H1 (cell line): Measurements from ENCODE around the gene HNRNPU. TPM values are rescaled to one million over a fixed set of nuclear protein-coding genes. Genes with fewer than 3 reads are reported as not detected.

ENCODE experiments used
- ASH2L ChIP-seq: fragments of 200-600, 300-600 bp; sonication (generic); IDR thresholded peaks from one replicate; pipeline ENCODE4 v1.7.1; 2017; ENCODE audit warnings: low read length
- BACH1 ChIP-seq: IDR thresholded peaks from 2 replicates; pipeline ENCODE4 v1.6.1; 2012; ENCODE audit warnings: low read length, improper control_type of control experiment
- BCL11A ChIP-seq, 2 experiments: IDR thresholded peaks; one replicate each; pipeline ENCODE4 v1.6.1; 2011; ENCODE audit warnings: low read depth in 2 of 2, low read length in 2 of 2, mild to moderate bottlenecking in 2 of 2
- CBX8 ChIP-seq: fragments of 300-800, 300-1000 bp; sonication (generic); IDR thresholded peaks from 2 replicates; pipeline ENCODE4 v1.7.1; 2016; ENCODE audit warnings: low read depth, low read length, borderline replicate concordance
- GABPA ChIP-seq: IDR thresholded peaks from 2 replicates; pipeline ENCODE4 v1.6.1; 2011; ENCODE audit warnings: mild to moderate bottlenecking, low read length, moderate library complexity, borderline replicate concordance; ENCODE audit not compliant: insufficient read depth
- HDAC2 ChIP-seq, 2 experiments: fragments of 300-600 bp in 1 of 2; sonication (generic) in 1 of 2; IDR thresholded peaks; 2 replicates each; pipeline ENCODE4 v1.6.1; 2011 to 2012; ENCODE audit warnings: low read depth in 2 of 2, low read length in 2 of 2, mild to moderate bottlenecking in 2 of 2, moderate library complexity in 2 of 2, borderline replicate concordance in 1 of 2, inconsistent platforms in 1 of 2
- KDM4A ChIP-seq: IDR thresholded peaks from one replicate; pipeline ENCODE4 v1.7.1; 2012; ENCODE audit warnings: low read depth, mild to moderate bottlenecking, moderate library complexity, low read length, inconsistent platforms; ENCODE audit not compliant: severe bottlenecking
- MAX ChIP-seq: IDR thresholded peaks from 2 replicates; pipeline ENCODE4 v1.6.1; 2012; ENCODE audit warnings: inconsistent platforms
- NRF1 ChIP-seq: IDR thresholded peaks from 2 replicates; pipeline ENCODE4 v1.6.1; 2011; ENCODE audit warnings: mild to moderate bottlenecking, low read depth, low read length, improper control_type of control experiment
- PHF8 ChIP-seq: fragments of 200-600 bp; sonication (generic); conservative IDR thresholded peaks from 2 replicates; pipeline ENCODE4 v1.7.1; 2012; ENCODE audit warnings: low read depth, mild to moderate bottlenecking, inconsistent platforms, low read length, moderate library complexity
- POLR2A ChIP-seq, 2 experiments: IDR thresholded peaks; 1 replicate in 1 of 2; 2 replicates in 1 of 2; pipeline ENCODE4 v1.6.1; 2011; ENCODE audit warnings: low read depth in 2 of 2, low read length in 2 of 2, mild to moderate bottlenecking in 2 of 2; ENCODE audit errors: control extremely low read depth in 1 of 2
- POLR2AphosphoS5 ChIP-seq: IDR thresholded peaks from 2 replicates; pipeline ENCODE4 v1.6.1; 2011; ENCODE audit warnings: low read depth, low read length
- POU5F1 ChIP-seq: IDR thresholded peaks from 2 replicates; pipeline ENCODE4 v1.6.1; 2011; ENCODE audit warnings: low read depth, mild to moderate bottlenecking, low read length, moderate library complexity
- RNF2 ChIP-seq: fragments of 200-900, 300-1000 bp; sonication (generic); IDR thresholded peaks from 2 replicates; pipeline ENCODE4 v1.7.1; 2016; ENCODE audit warnings: borderline replicate concordance, low read depth, mild to moderate bottlenecking, antibody characterized with exemption, low read length; ENCODE audit not compliant: poor library complexity, severe bottlenecking; ENCODE audit errors: missing control alignments
- SIRT6 ChIP-seq: IDR thresholded peaks from one replicate; pipeline ENCODE4 v1.7.1; 2012; ENCODE audit warnings: low read length, inconsistent platforms
- SIX5 ChIP-seq: IDR thresholded peaks from 2 replicates; pipeline ENCODE4 v1.6.1; 2011; ENCODE audit warnings: mild to moderate bottlenecking, low read depth, low read length
- SP1 ChIP-seq: IDR thresholded peaks from 2 replicates; pipeline ENCODE4 v1.6.1; 2011; ENCODE audit warnings: low read depth, low read length
- SRF ChIP-seq: IDR thresholded peaks from 2 replicates; pipeline ENCODE4 v1.6.1; 2011; ENCODE audit warnings: mild to moderate bottlenecking, low read depth, low read length, moderate library complexity
- TAF7 ChIP-seq: optimal IDR thresholded peaks from 2 replicates; pipeline ENCODE3; 2011; ENCODE audit warnings: low read depth, mild to moderate bottlenecking, inconsistent platforms, low read length, moderate library complexity, borderline replicate concordance
- TCF12 ChIP-seq: IDR thresholded peaks from 2 replicates; pipeline ENCODE4 v1.6.1; 2011; ENCODE audit warnings: low read depth, mild to moderate bottlenecking, low read length
- YY1 ChIP-seq: IDR thresholded peaks from 2 replicates; pipeline ENCODE4 v1.6.1; 2011; ENCODE audit warnings: low read depth, mild to moderate bottlenecking, low read length
- polyA plus RNA-seq, 7 experiments: library from polyadenylated mRNA; depleted of rRNA in 3 of 7; stranded (reverse) in 5 of 7; unstranded in 2 of 7; fragments of >200 nt in 5 of 7; fragments of 200-250 nt in 2 of 7; gene quantifications; 1 replicate in 5 of 7; 2 replicates in 1 of 7; 4 replicates in 1 of 7; pipeline versions ENCODE4 v1.2.1 to v1.2.3, GENCODE V29; 2011 to 2013; ENCODE audit warnings: missing spikeins in 2 of 7, mixed read lengths in 2 of 7
- total RNA-seq: library from RNA; stranded (reverse); fragmentation: NEBNext Ultra II Directional; extraction: Animal tissue kit (Norgen Biotek cat#: 25700); gene quantifications from 2 replicates; pipeline ENCODE4 v1.2.1, GENCODE V29; 2021
- TF ChIP-seq, protein P1 (sequence below): IDR thresholded peaks from 2 replicates; pipeline ENCODE4 v1.6.1; 2012; ENCODE audit warnings: inconsistent platforms
- TF ChIP-seq, protein P2 (sequence below): IDR thresholded peaks from 2 replicates; pipeline ENCODE4 v1.6.1; 2011; ENCODE audit warnings: low read length, improper control_type of control experiment

The HNRNPU gene
- total and polyA plus RNA-seq, 2 of the 8 experiments (the other 6 are each of a cell fraction or from before 2014, with no cell fraction given), result 95.6 to 606 TPM

- TF ChIP-seq SP1 (0 out of 2 replicates have a peak, but pooled peaks have one; percentile 50), MAX (no peak), KDM4A (peak; percentile 24), NRF1 (no peak), PHF8 (no peak), SRF (no peak), POU5F1 (peak; percentile 84), TAF7 (no peak), BCL11A (IDR thresholded peaks at IDR 0.05; ENCODE audit: low read depth in 2 of 2, low read length in 2 of 2) (no peak), ASH2L (peak; percentile 53), POLR2A (IDR thresholded peaks at IDR 0.05; ENCODE audit: control extremely low read depth in 1 of 2, low read depth in 2 of 2, low read length in 2 of 2) (peak; percentile 50 to 55), TCF12 (no peak), RNF2 (no peak), HDAC2 (IDR thresholded peaks at IDR 0.05; ENCODE audit: borderline replicate concordance in 1 of 2, low read depth in 2 of 2, low read length in 2 of 2) (no peak), YY1 (peak; percentile 53; the same call in 1 of the 2 replicates), GABPA (no peak), POLR2AphosphoS5 (peak; percentile 30; the same call in 1 of the 2 replicates), CBX8 (no peak), SIX5 (no peak), SIRT6 (no peak), BACH1 (no peak)
- TF ChIP-seq, protein P1, sequence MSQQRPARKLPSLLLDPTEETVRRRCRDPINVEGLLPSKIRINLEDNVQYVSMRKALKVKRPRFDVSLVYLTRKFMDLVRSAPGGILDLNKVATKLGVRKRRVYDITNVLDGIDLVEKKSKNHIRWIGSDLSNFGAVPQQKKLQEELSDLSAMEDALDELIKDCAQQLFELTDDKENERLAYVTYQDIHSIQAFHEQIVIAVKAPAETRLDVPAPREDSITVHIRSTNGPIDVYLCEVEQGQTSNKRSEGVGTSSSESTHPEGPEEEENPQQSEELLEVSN, result no peak
- TF ChIP-seq, protein P2, sequence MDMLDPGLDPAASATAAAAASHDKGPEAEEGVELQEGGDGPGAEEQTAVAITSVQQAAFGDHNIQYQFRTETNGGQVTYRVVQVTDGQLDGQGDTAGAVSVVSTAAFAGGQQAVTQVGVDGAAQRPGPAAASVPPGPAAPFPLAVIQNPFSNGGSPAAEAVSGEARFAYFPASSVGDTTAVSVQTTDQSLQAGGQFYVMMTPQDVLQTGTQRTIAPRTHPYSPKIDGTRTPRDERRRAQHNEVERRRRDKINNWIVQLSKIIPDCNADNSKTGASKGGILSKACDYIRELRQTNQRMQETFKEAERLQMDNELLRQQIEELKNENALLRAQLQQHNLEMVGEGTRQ, result no peak
These were observed 48.7 kb downstream of the HNRNPU start (continued) for GRCh38 chr1:244815600-244816099.
